Upper lobe of right lung (tissue), 1 donor: ENCODE results near the gene TMEM219. TPM values are rescaled to one million over a fixed set of nuclear protein-coding genes. Genes with fewer than 3 reads are reported as not detected.
A peak's percentile ranks its signal among the peaks of the same experiment; 100 is the strongest.

Experiments
- ATAC-seq: fragments of 200-7000 bp; cut with Tn5 transposase; one replicate; pipeline ENCODE4 v1.9.1; 2020; ENCODE audit warnings: mild to moderate bottlenecking, moderate library complexity
- DNase-seq: peaks from one replicate; pipeline ENCODE4 v3.0.0-alpha.2; 2020
- H3K27ac ChIP-seq: fragments of 200-600 bp; one replicate; pipeline ENCODE4 v1.8.0; 2022
- H3K27me3 ChIP-seq: fragments of 200-600 bp; one replicate; pipeline ENCODE4 v1.8.0; 2022; ENCODE audit warnings: mild to moderate bottlenecking
- H3K36me3 ChIP-seq: fragments of 200-600 bp; one replicate; pipeline ENCODE4 v1.8.0; 2022
- H3K4me1 ChIP-seq: fragments of 200-600 bp; one replicate; pipeline ENCODE4 v1.8.0; 2022
- H3K4me3 ChIP-seq: fragments of 200-600 bp; one replicate; pipeline ENCODE4 v1.8.0; 2022; ENCODE audit warnings: mild to moderate bottlenecking
- H3K9me3 ChIP-seq: fragments of 200-600 bp; one replicate; pipeline ENCODE4 v1.8.0; 2022
- CTCF ChIP-seq: fragments of 200-600 bp; IDR thresholded peaks from one replicate; pipeline ENCODE4 v1.8.0; 2022; ENCODE audit warnings: antibody characterized with exemption
- intact Hi-C: fragments of 100-400 bp; cut with DNase I; formaldehyde crosslinking; loops from one replicate; pipeline ENCODE4 v1.11.0; 2022
- total RNA-seq: library from RNA; stranded (reverse); fragmentation: NEBNext Ultra II Directional; extraction: Animal tissue kit (Norgen Biotek cat#: 25700); gene quantifications from one replicate; pipeline ENCODE4 v1.2.1, GENCODE V29; 2021
- donor health status: DM: no; HTN: yes; CAD: no; lungs with severe emphysema.

TMEM219 gene
- total RNA-seq, 1 donor from 2014 or later: 133 TPM

DNA sequence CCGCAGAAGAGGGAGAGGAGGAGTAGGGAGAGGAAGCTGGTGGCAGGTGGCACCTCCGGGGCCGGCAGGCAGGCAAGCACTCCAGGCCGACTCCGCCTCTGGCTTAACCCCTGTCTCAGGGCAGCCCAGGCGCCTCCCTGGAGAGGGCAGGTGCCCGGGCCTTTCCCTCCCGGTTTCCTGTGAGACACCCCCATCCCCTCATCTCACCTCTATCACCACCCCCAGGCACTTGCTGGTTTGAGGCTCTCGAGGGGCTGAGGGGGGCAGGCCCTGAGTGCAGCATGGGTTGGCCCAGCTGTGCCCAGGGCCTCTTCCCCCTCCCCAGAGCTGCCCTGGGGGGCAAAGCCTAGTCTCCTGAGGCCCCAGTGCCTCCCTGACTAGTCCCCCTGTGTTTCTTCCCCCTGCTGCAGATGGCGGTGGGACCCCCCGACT lies 42.9 kb downstream of the TMEM219 start:
- intact Hi-C loops: loop anchor here (10.0 kb wide), 1 partner anchor 150 kb away; no protein-coding TSS in a partner anchor
- ATAC-seq (peak; percentile 67), DNase-seq (peak; percentile 80)
- Histone ChIP-seq H3K27me3 (peaks cover 15% of the 10 kb centered on the region), H3K9me3 (no peaks in the 10 kb centered on the region), H3K36me3 (peaks cover 13% of the 10 kb centered on the region), H3K4me3 (no peak overlapping the region), H3K4me1 (no peaks in the 10 kb centered on the region), H3K27ac (no peak overlapping the region)
- TF ChIP-seq CTCF: no peak

GRCh38 chr16:30005341-30006094 lies 43.6 kb downstream of the TMEM219 start:
- no peak overlapping the region for H3K27ac ChIP-seq
- peaks cover 22% of the 10 kb centered on the region for H3K27me3 ChIP-seq
- TF ChIP-seq CTCF: peak; percentile 85
- peak; percentile 65 for ATAC-seq
- DNase-seq: no peak
- peaks cover 2% of the 10 kb centered on the region for H3K4me1 ChIP-seq
- peaks cover 8% of the 10 kb centered on the region for H3K36me3 ChIP-seq
- intact Hi-C loops: loop anchor here (10.0 kb wide), 1 partner anchor 151 kb away; no protein-coding TSS in a partner anchor
- H3K9me3 ChIP-seq: no peaks in the 10 kb centered on the region
- no peak overlapping the region for H3K4me3 ChIP-seq

GRCh38 chr16:30006095-30006473 lies 44.2 kb downstream of the TMEM219 start:
- DNase-seq: no peak
- Histone ChIP-seq H3K4me1 (peaks cover 5% of the 10 kb centered on the region), H3K36me3 (peaks cover 3% of the 10 kb centered on the region), H3K4me3 (no peak overlapping the region), H3K27ac (no peak overlapping the region), H3K9me3 (no peaks in the 10 kb centered on the region), H3K27me3 (peaks cover 28% of the 10 kb centered on the region)
- intact Hi-C loops: loop anchor here (10.0 kb wide), 1 partner anchor 151 kb away; no protein-coding TSS in a partner anchor
- no peak for ATAC-seq
- no peak for TF ChIP-seq CTCF

- H3K27me3 ChIP-seq: peaks cover 35% of the 10 kb centered on the region
- no peak for TF ChIP-seq CTCF
- intact Hi-C loops: loop anchor here (10.0 kb wide), 1 partner anchor 152 kb away; no protein-coding TSS in a partner anchor
- H3K4me3 ChIP-seq: no peak overlapping the region
- H3K4me1 ChIP-seq: peaks cover 5% of the 10 kb centered on the region
- H3K9me3 ChIP-seq: no peaks in the 10 kb centered on the region
- H3K36me3 ChIP-seq: no peaks in the 10 kb centered on the region
- H3K27ac ChIP-seq: no peak overlapping the region
- DNase-seq (no peak), ATAC-seq (no peak)
These were observed 44.9 kb downstream of the TMEM219 start for GRCh38 chr16:30006659-30007377.

- no peak for TF ChIP-seq CTCF
- DNase-seq: no peak
- no peaks in the 10 kb centered on the region for H3K36me3 ChIP-seq
- H3K9me3 ChIP-seq: no peaks in the 10 kb centered on the region
- H3K4me3 ChIP-seq: no peak overlapping the region
- no peak overlapping the region for H3K27ac ChIP-seq
- H3K4me1 ChIP-seq: peaks cover 5% of the 10 kb centered on the region
- ATAC-seq: no peak
- intact Hi-C loops: loop anchor here (10.0 kb wide), 1 partner anchor 153 kb away; no protein-coding TSS in a partner anchor
- peaks cover 41% of the 10 kb centered on the region for H3K27me3 ChIP-seq
These were observed 45.6 kb downstream of the TMEM219 start for GRCh38 chr16:30007378-30007895.
